ENCODE measurements around the gene FAM174C. TPM values are rescaled to one million over a fixed set of nuclear protein-coding genes. Genes with fewer than 3 reads are reported as not detected.

The FAM174C gene
- polyA plus RNA-seq, 1 donor (not counting 4 experiments of a cell fraction or from before 2014, with no cell fraction given), result 18.5 TPM

- peaks cover 11% of the 10 kb centered on the region for H3K79me2 ChIP-seq (ENCODE audit: control insufficient read depth, insufficient read depth, low read length)
- peak within 1 kb of the TSS; percentile 79 for H3K4me2 ChIP-seq (ENCODE audit: control insufficient read depth, extremely low read depth, insufficient read depth, low read depth, low read length)
- no peaks in the 10 kb centered on the region for H3K9me3 ChIP-seq (ENCODE audit: control insufficient read depth, low read depth, low read length)
- peak within 1 kb of the TSS; percentile 60 for H3K9ac ChIP-seq (ENCODE audit: control insufficient read depth, extremely low read depth, insufficient read depth, low read length)
- peak within 1 kb of the TSS; percentile 64 to 84 (median 77) for H3K4me3 ChIP-seq (ENCODE audit: control insufficient read depth in 2 of 3, extremely low read depth in 1 of 3, insufficient read depth in 2 of 3, low read depth in 1 of 3, low read length in 3 of 3)
- no peak for TF ChIP-seq CTCF (optimal IDR thresholded peaks at IDR 0.05 in 1 of 3, IDR thresholded peaks at IDR 0.05 in 1 of 3, conservative IDR thresholded peaks at IDR 0.05 in 1 of 3; ENCODE audit: extremely low read depth in 1 of 3, insufficient read depth in 2 of 3, low read length in 3 of 3)
- TF ChIP-seq EZH2 (IDR thresholded peaks at IDR 0.05; ENCODE audit: low read length), result no peak
- H4K20me1 ChIP-seq (ENCODE audit: control insufficient read depth, extremely low read depth, insufficient read depth, low read length), result no peaks in the 10 kb centered on the region
- H2AFZ ChIP-seq (ENCODE audit: control insufficient read depth, low read length), result peak within 1 kb of the TSS; percentile 15
- H3K27ac ChIP-seq (ENCODE audit: control insufficient read depth, insufficient read depth, low read length), result no peak within 1 kb of the TSS
- H3K9me1 ChIP-seq (ENCODE audit: control insufficient read depth, extremely low read depth, insufficient read depth, low read length), result no peaks in the 10 kb centered on the region
- dilution Hi-C loops (cut with MboI; ENCODE audit: extremely low pct_ligation_motif_present, low sequenced_read_pairs), result no loop called here
- H3K4me1 ChIP-seq (ENCODE audit: control insufficient read depth, extremely low read depth, insufficient read depth, low read length), result peaks cover 27% of the 10 kb centered on the region
- H3K27me3 ChIP-seq (ENCODE audit: control insufficient read depth, extremely low read depth, insufficient read depth, low read length), result no peaks in the 10 kb centered on the region
- peaks cover 4 to 10% of the 10 kb centered on the region in 2 experiments for H3K36me3 ChIP-seq (ENCODE audit: control insufficient read depth in 2 of 2, extremely low read depth in 1 of 2, insufficient read depth in 2 of 2, low read length in 2 of 2)
- no peak for FAIRE-seq
- no peak for DNase-seq (ENCODE audit: low read depth, low spot score)
Observed at GRCh38 chr19:1237754-1238368, 37.5 kb upstream of the FAM174C start, which contains the start of gene CBARP. Gene CBARP (minus strand): TSS chr19:1238005. CDS start chr19:1236100, 1,905 bp downstream.

GRCh38 chr19:1238369-1239303, 36.7 kb upstream of the FAM174C start:
- no peaks in the 10 kb centered on the region for H3K9me1 ChIP-seq (ENCODE audit: control insufficient read depth, extremely low read depth, insufficient read depth, low read length)
- FAIRE-seq (no peak), DNase-seq (ENCODE audit: low read depth, low spot score) (no peak)
- TF ChIP-seq CTCF (optimal IDR thresholded peaks at IDR 0.05 in 1 of 3, IDR thresholded peaks at IDR 0.05 in 1 of 3, conservative IDR thresholded peaks at IDR 0.05 in 1 of 3; ENCODE audit: extremely low read depth in 1 of 3, insufficient read depth in 2 of 3, low read length in 3 of 3), result no peak
- TF ChIP-seq EZH2 (IDR thresholded peaks at IDR 0.05; ENCODE audit: low read length), result no peak
- no peaks in the 10 kb centered on the region for H3K27me3 ChIP-seq (ENCODE audit: control insufficient read depth, extremely low read depth, insufficient read depth, low read length)
- no peaks in the 10 kb centered on the region for H3K9me3 ChIP-seq (ENCODE audit: control insufficient read depth, low read depth, low read length)
- peak overlapping the region in 1 of 3 experiments; percentile 24 for H3K4me3 ChIP-seq (ENCODE audit: control insufficient read depth in 2 of 3, extremely low read depth in 1 of 3, insufficient read depth in 2 of 3, low read depth in 1 of 3, low read length in 3 of 3)
- H3K27ac ChIP-seq (ENCODE audit: control insufficient read depth, insufficient read depth, low read length), result no peak overlapping the region
- dilution Hi-C loops (cut with MboI; ENCODE audit: extremely low pct_ligation_motif_present, low sequenced_read_pairs), result no loop called here
- H3K79me2 ChIP-seq (ENCODE audit: control insufficient read depth, insufficient read depth, low read length), result peaks cover 16% of the 10 kb centered on the region
- peak overlapping the region; percentile 3 for H3K4me2 ChIP-seq (ENCODE audit: control insufficient read depth, extremely low read depth, insufficient read depth, low read depth, low read length)
- H3K4me1 ChIP-seq (ENCODE audit: control insufficient read depth, extremely low read depth, insufficient read depth, low read length), result peaks cover 24% of the 10 kb centered on the region
- no peak overlapping the region for H3K9ac ChIP-seq (ENCODE audit: control insufficient read depth, extremely low read depth, insufficient read depth, low read length)
- peaks cover 3 to 8% of the 10 kb centered on the region in 2 experiments for H3K36me3 ChIP-seq (ENCODE audit: control insufficient read depth in 2 of 2, extremely low read depth in 1 of 2, insufficient read depth in 2 of 2, low read length in 2 of 2)
- H4K20me1 ChIP-seq (ENCODE audit: control insufficient read depth, extremely low read depth, insufficient read depth, low read length), result no peaks in the 10 kb centered on the region
- no peak overlapping the region for H2AFZ ChIP-seq (ENCODE audit: control insufficient read depth, low read length)

All from keratinocyte (primary cell).